Hepatocyte (in vitro differentiated cells): ENCODE measurements around the gene PLD3. TPM values are rescaled to one million over a fixed set of nuclear protein-coding genes. Genes with fewer than 3 reads are reported as not detected.

Experiments
- DNase-seq: peaks from one replicate; pipeline ENCODE4 v3.0.0-alpha.2; 2016; ENCODE audit warnings: low spot score
- H2AFZ ChIP-seq: fragments of 200-600 bp; sonication (generic); 2 replicates; pipeline ENCODE4 v1.6.0; 2016; ENCODE audit warnings: antibody characterized with exemption, mild to moderate bottlenecking
- H3K27ac ChIP-seq: fragments of 200-600 bp; sonication (generic); 2 replicates; pipeline ENCODE4 v1.5.1; 2016; ENCODE audit warnings: mild to moderate bottlenecking
- H3K27me3 ChIP-seq: fragments of 200-600 bp; sonication (generic); 2 replicates; pipeline ENCODE4 v1.6.1; 2016
- H3K36me3 ChIP-seq: fragments of 200-600 bp; sonication (generic); replicated peaks from 2 replicates; pipeline ENCODE4 v1.5.1; 2016; ENCODE audit warnings: low read depth; ENCODE audit not compliant: insufficient read depth
- H3K4me1 ChIP-seq: fragments of 200-600 bp; sonication (generic); 2 replicates; pipeline ENCODE4 v1.5.1; 2016; ENCODE audit warnings: mild to moderate bottlenecking, moderate library complexity; ENCODE audit not compliant: insufficient read depth
- H3K4me2 ChIP-seq: fragments of 200-600 bp; sonication (generic); 2 replicates; pipeline ENCODE4 v1.6.0; 2016
- H3K4me3 ChIP-seq: fragments of 200-600 bp; sonication (generic); 2 replicates; pipeline ENCODE4 v1.5.1; 2016; ENCODE audit warnings: mild to moderate bottlenecking
- H3K79me2 ChIP-seq: fragments of 200-600 bp; sonication (generic); 2 replicates; pipeline ENCODE4 v1.6.0; 2017; ENCODE audit warnings: mild to moderate bottlenecking
- H3K9me2 ChIP-seq: fragments of 200-600 bp; sonication (generic); replicated peaks from 2 replicates; pipeline ENCODE4 v1.6.0; 2017; ENCODE audit warnings: mild to moderate bottlenecking; ENCODE audit not compliant: insufficient read depth
- H3K9me3 ChIP-seq: fragments of 200-600 bp; sonication (generic); 2 replicates; pipeline ENCODE4 v1.5.1; 2016; ENCODE audit warnings: low read depth, mild to moderate bottlenecking
- H4K20me1 ChIP-seq: fragments of 200-600 bp; sonication (generic); 2 replicates; pipeline ENCODE4 v1.6.0; 2016; ENCODE audit warnings: mild to moderate bottlenecking; ENCODE audit not compliant: insufficient read depth, poor library complexity, severe bottlenecking
- CTCF ChIP-seq: fragments of 200-600 bp; sonication (generic); IDR thresholded peaks from 2 replicates; pipeline ENCODE4 v1.5.1; 2016; ENCODE audit warnings: antibody characterized with exemption, mild to moderate bottlenecking; ENCODE audit not compliant: poor library complexity
- EZH2 ChIP-seq: fragments of 200-600 bp; sonication (generic); IDR thresholded peaks from 2 replicates; pipeline ENCODE4 v1.6.1; 2016; ENCODE audit warnings: antibody characterized with exemption, mild to moderate bottlenecking, borderline replicate concordance
- EZH2phosphoT487 ChIP-seq: fragments of 200-600 bp; sonication (generic); IDR thresholded peaks from one replicate; pipeline ENCODE4 v1.6.1; 2018; ENCODE audit warnings: antibody characterized with exemption, mild to moderate bottlenecking, low read depth, moderate library complexity; ENCODE audit not compliant: unreplicated experiment, severe bottlenecking
- WGBS: methylation state at CpG from one replicate; pipeline ENCODE4 v1.1.6; 2016; ENCODE audit warnings: low lambda C conversion rate; ENCODE audit errors: missing lambda C conversion rate; 5-methylcytosine and 5-hydroxymethylcytosine counted together
- polyA plus RNA-seq: library from polyadenylated mRNA; unstranded; fragments of >200 nt; fragmentation: Nextera tagmentation; extraction: Ambion mirVana; gene quantifications from 2 replicates; pipeline ENCODE4 v1.2.1, GENCODE V29; 2016
- total RNA-seq: library from RNA; depleted of rRNA; stranded (reverse); fragments of >200 nt; gene quantifications from 2 replicates; pipeline ENCODE4 v1.2.3, GENCODE V29; 2014

The PLD3 gene
- total and polyA plus RNA-seq, 2 experiments from 2014 or later, result 805 to 1,297 TPM

GRCh38 chr19:40335855-40336600 is 12.5 kb upstream of the PLD3 start:
- TF ChIP-seq CTCF (no peak), EZH2phosphoT487 (no peak), EZH2 (no peak)
- no peaks in the 10 kb centered on the region for H4K20me1 ChIP-seq
- no peaks in the 10 kb centered on the region for H3K36me3 ChIP-seq
- 97% methylated on average over 13 of the region's 15 CpGs for WGBS
- no peak overlapping the region for H3K4me3 ChIP-seq
- H3K9me3 ChIP-seq, result no peaks in the 10 kb centered on the region
- DNase-seq, result no peak
- no peaks in the 10 kb centered on the region for H3K27me3 ChIP-seq
- H3K79me2 ChIP-seq, result peaks cover 7% of the 10 kb centered on the region
- no peaks in the 10 kb centered on the region for H3K9me2 ChIP-seq
- no peak overlapping the region for H3K4me2 ChIP-seq
- H3K27ac ChIP-seq, result no peak overlapping the region
- no peaks in the 10 kb centered on the region for H3K4me1 ChIP-seq
- no peak overlapping the region for H2AFZ ChIP-seq

- no peak overlapping the region for H3K4me3 ChIP-seq
- no peaks in the 10 kb centered on the region for H3K36me3 ChIP-seq
- H3K27ac ChIP-seq, result no peak overlapping the region
- WGBS, result 96% methylated on average over 2 of the region's 2 CpGs
- no peak for DNase-seq
- H3K9me3 ChIP-seq, result no peaks in the 10 kb centered on the region
- H3K9me2 ChIP-seq, result no peaks in the 10 kb centered on the region
- no peak overlapping the region for H2AFZ ChIP-seq
- H4K20me1 ChIP-seq, result no peaks in the 10 kb centered on the region
- H3K4me1 ChIP-seq, result no peaks in the 10 kb centered on the region
- H3K4me2 ChIP-seq, result no peak overlapping the region
- no peak for TF ChIP-seq EZH2
- TF ChIP-seq EZH2phosphoT487, result no peak
- no peak for TF ChIP-seq CTCF
- H3K27me3 ChIP-seq, result no peaks in the 10 kb centered on the region
- H3K79me2 ChIP-seq, result peaks cover 7% of the 10 kb centered on the region
Measured at GRCh38 chr19:40336601-40336900, 11.9 kb upstream of the PLD3 start.

- no peaks in the 10 kb centered on the region for H3K9me2 ChIP-seq
- no peaks in the 10 kb centered on the region for H3K4me1 ChIP-seq
- no peak overlapping the region for H2AFZ ChIP-seq
- TF ChIP-seq EZH2 (no peak), CTCF (no peak), EZH2phosphoT487 (no peak)
- no peaks in the 10 kb centered on the region for H3K36me3 ChIP-seq
- H4K20me1 ChIP-seq, result no peaks in the 10 kb centered on the region
- H3K27me3 ChIP-seq, result no peaks in the 10 kb centered on the region
- no peak overlapping the region for H3K4me2 ChIP-seq
- WGBS, result 94% methylated on average over 2 of the region's 2 CpGs
- DNase-seq, result no peak
- peaks cover 7% of the 10 kb centered on the region for H3K79me2 ChIP-seq
- H3K9me3 ChIP-seq, result no peaks in the 10 kb centered on the region
- no peak overlapping the region for H3K4me3 ChIP-seq
- H3K27ac ChIP-seq, result no peak overlapping the region
Measured at GRCh38 chr19:40337107-40337506, 11.4 kb upstream of the PLD3 start.
